Fibroblast of skin of scalp (primary cell): Measurements from ENCODE around the gene KANK2.
"Not testable (repeated sequence)": the region's sequence is repeated elsewhere in the genome, so short reads cannot be mapped to it uniquely, and the experiment has no call there.

ENCODE experiments used
- DNase-seq: peaks from one replicate; pipeline ENCODE4 v3.0.0-alpha.2; 2013

Gene KANK2

DNA sequence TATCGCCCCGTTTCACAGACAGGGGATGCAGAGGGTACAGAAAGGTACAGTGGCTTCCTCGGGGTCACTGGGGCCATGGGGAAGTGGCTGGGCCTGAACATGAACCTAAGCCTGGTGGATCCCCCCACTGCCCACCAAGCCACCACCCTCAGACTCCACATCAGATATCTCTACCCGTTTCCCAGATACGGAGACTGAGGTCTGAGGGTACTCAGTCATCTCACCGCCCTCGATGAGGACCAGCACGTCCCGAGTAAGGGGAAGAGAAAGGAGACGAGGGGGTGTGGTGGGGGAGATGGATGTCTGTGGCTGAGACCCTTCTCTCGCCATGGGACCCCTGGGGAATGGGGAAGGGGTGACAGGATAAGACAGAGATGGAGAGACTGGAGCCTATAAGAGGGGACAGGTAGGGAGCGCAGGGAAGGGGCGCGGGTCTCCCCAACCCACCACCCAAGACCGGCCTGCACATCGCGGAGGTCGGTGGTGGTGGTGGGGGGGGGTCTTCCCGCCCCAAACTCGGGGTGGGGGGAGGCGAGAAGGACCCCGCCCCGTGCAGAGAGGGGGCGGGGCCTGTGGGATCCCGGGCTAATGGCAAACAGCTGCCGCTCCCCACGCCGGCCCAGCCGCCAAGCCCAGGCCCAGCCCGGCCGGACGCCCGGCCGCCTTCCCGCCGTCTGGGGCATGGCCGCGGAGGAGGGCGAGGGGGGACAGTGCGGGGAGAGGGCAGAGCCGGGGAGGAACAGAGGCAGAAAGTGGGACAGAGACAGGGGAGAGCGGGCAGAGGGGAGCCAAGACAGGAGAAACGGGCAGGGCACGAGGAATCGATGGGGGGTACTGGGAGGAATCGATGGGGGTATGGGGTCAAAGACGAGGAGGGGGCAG lies 698 bp downstream of the KANK2 start:
- peak; percentile 47 for DNase-seq

DNA sequence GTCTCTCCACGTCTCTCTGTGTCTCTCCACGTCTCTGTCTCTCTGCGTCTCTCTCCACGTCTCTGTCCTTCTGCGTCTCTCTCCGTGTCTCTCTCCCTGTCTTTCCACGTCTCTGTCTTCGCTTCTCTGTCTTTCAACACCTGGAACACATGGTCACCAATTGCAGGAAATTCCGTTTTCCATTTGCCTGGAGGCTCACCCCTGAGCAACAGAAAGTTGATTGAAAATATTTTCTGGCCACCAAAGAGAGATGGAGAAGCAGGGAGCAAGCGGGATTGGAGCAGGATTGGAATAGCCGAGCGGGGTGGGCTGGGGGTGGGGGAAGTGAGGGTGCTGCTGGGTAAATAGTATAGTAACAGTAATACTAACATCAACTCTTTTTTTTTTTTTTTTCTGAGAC lies 1.7 kb downstream of the KANK2 start:
- DNase-seq: no peak

DNA sequence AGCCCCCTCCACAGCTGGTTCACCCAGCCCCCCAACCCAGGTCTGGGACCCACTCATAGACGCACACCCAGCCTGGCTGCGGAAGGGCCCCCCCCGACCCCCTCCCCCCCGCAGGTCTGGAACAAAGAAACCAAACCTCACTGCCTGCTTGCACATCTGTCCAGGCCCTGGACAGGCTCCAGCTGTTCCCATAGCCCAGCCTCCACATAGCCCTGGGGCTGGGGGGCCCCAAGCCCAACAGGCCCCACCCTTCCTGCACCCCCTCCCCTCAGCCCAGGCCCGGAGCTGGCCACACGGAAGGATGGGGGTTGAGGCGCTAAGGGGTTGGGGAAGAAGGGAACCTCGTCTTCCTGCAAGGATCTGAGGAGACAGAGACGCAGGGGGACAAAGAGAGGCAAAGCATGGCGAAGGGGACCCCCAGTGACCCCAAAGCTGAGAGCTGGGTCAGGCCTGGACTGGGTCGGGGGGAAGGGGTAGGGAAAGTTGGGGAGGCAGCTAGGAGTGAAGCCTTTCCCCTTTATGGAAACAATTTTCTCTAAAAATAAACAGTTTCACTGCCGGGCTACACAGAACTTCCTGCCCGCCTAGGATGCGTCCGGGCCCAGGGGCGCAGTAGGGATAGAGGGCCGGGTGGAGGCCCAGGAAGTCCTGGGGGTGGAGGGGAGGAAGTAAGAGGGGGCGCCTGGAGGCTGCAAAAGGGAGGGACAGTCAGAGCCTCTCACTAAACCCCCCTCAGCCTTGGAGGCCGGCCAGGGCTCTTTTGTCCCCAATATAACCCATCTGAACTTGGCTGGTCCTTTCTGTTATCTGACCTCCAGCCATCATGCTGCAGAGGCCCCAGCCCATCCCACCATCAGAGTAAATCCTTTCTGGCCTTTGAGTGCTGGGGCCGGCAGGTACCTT lies 2.4 kb downstream of the KANK2 start:
- DNase-seq: peak; percentile 27

DNA sequence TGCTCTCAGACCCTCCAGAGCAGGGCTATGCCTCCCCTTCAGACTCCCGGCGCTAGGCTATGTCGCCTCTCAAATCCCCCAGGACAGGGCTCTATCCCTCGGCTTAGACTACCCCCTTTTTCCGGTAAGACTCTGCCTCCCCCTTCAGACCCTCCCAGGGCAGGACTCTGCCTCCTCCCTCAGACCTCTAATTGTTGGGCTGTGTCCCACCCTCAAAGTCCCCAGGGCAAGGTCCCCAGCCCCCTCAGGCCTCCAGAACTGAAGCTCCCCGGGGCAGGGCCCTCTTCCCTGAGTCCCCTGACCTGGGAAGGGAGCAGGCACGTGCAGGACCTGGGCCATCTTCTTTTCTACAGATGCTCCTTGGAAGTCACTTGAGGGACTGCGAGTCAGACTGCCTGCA lies 3.2 kb downstream of the KANK2 start:
- no peak for DNase-seq

DNA sequence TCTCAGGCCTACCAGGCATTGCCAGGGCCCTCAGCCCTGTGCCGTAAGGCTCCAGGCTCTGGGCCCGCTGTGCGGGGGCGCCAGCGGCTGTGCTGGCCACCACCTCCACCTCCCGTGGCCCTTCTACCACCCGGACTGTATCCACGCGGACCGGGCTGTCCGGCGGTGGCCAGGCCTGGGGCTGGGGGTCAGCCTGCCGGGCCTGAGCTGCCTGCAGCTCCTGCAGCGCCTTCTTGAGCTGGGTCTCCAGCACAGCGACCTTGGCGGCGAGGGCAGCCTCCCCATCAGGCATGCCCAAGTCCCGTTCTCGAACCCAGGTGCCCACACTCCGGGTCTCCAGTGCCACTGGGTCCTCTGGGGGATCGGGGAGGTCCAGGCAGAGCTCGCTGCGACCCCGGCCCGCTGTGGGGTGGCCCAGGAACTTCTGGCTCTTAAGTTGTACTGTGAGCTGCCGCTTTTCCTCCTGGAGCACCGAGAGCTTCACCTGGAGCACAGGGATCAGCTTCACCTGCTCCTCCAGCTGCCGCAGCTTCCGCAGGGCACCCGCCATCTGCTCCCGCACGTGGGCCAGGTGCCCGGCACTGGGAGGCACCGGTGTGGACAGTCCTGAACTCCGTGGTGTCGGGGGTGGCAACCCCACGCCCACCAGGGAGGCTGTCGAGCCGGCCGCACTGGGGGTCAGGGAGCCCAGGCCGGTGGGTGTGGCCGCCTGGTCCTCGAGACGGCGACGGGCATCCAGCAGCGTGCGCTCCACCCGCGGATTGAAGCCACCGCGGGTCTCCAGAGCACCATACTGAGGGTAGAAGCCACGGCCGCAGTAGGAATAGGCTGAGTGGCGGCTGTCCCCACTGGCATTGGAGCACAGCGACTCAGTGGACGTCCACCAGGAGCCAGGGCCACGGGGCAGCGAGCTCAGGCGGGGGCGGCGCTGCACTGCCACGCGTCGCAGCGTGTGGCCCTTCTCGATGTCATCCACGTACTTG lies 4.1 kb downstream of the KANK2 start:
- no peak for DNase-seq

DNA sequence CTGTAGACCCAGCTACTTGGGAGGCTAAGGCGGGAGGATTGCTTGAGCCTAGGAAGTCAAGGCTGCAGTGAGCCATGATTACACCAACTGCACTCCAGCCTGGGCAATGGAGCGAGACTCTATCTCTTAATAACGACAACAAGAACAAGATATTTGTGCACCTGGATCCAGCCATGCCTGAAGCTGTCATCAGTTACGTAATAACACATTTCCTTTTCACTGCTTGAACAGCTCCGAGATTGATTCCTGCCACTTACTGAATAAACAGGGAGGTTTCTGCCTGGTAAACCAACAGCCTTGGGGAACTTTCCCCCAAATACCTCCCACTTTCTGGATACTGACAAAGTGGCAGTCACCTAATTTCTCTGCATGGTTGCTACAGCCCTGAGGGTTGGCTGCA lies 5.4 kb downstream of the KANK2 start:
- DNase-seq: no peak

DNA sequence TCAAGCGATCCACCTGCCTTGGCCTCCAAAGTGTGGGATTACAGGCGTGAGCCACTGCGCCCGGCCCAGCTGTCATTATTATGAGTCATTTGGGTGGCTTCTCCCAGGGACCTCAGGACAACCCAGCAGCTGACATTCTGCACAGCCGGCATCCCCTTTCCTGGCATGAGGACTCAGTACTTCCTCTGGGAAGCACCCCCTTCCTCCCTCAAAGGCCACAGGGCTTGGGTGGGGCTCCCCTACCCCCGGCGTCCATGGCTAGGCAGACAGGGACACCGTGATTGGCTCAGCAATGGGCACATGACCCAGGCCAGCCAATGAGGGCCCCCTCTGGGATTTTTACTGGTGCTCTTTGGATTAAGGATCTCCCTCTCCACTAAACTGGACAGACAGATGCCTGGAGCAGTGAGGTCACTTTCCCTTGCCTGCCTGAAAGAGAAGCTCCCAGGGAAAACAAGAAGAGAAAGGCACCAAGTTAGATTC lies 6.0 kb downstream of the KANK2 start:
- DNase-seq: peak; percentile 77

DNA sequence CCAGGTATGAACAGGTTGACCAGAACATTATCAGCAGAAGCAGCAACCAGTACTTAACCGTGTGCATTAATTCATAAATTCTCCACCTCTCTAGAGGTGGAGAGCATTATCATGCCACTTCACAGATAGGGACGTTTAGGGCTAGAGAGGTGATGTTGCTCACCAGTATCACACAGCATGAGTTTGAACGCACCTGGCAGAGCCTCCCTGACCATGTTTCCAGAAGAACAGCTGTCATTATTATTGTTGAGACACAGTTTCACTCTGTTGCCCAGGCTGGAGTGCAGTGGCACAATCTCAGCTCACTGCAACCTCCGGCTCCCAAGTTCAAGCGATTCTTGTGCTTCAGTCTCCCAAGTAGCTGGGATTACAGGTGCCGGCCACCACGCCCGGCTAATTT lies 6.8 kb downstream of the KANK2 start:
- no peak for DNase-seq

DNA sequence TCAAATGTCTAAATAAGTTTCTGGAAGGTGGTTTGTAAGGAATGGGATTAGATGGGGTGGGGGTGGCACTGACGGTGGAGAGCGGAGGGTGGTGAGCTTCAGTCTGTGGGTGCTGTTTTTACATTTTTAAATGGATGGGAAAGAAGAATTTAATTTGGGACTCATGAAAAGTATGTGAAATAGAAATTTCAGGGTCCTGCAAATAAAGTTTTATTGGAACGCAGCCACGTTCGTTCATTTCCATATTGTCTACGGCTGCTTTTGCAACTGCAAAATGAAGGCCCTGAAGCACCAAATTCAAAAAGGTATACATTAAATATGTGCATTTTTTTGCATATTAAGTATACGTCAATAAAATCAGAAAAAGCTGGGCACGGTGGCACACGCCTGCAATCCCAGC lies 9.9 kb downstream of the KANK2 start:
- no peak for DNase-seq

DNA sequence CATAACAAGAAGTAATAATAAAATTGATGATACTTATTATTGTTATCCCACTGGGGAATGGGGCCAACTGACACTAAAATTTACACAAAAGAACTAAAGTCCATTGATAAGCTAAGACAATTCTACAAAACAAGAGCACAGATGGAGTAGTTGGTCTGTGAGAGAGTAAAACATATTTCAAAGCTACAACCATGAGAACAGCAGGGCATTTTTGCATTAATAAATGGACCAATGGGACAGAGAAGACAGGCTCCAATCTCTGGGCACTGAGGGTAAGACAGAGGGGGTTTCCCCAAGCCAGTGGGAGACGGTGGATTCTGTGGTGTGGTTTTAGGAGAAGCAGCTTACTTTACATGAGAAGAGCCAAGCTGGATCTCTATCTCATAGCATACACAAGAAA lies 14.4 kb downstream of the KANK2 start:
- DNase-seq: no peak

DNA sequence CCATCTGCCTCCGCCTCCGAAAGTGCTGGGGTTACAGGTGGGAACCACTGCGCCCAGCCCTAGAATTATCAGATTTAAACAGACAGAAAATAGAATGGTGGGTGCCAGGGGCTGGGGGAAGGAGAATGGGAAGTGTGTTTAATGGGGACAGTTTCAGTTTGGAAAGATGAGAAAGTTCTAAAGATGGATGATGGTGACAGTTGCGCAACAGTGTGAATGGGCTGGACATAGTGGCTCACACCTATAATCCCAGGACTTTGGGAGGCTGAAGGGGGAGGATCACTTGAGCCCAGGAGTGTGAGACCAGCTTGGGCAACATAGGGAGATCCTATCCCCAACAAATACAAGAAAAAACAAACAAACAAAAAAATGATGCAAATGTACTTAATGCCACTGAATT lies 15.9 kb downstream of the KANK2 start:
- DNase-seq: no peak

DNA sequence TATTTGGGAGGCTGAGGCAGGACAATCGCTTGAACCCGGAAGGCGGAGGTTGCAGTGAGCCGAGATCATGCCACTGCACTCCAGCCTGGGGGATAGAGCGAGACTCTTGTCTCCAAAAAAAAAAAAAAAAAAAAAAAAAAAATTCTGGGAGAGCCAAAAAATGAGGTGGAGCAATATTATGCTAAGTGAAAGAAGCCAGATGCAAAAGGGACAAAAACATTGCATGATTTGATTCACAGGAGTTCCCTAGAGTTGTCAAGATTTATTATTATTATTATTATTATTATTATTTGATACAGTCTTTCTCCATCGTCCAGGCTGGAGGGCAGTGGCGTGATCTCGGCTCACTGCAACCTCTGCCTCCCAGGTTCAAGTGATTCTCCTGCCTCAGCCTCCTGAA lies 16.4 kb downstream of the KANK2 start:
- DNase-seq: not testable (repeated sequence)

DNA sequence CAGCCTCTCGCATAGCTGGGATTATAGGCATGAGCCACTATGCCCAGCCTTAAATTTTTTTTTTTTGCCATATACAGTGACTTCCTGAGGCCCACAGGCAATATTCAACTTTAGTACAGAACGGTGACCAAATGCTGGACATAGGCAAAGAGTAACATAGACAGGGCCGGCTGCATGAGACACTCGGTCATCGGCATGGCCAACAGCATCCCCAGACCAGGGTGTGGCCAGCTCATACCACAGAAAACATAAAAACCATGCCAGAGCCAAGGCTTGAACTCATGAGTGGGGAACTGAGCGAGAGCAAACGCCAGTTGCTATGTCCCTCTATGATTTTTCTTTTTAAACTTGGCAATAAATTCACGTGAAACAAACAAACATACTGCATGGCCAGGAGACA lies 17.0 kb downstream of the KANK2 start:
- DNase-seq: no peak

DNA sequence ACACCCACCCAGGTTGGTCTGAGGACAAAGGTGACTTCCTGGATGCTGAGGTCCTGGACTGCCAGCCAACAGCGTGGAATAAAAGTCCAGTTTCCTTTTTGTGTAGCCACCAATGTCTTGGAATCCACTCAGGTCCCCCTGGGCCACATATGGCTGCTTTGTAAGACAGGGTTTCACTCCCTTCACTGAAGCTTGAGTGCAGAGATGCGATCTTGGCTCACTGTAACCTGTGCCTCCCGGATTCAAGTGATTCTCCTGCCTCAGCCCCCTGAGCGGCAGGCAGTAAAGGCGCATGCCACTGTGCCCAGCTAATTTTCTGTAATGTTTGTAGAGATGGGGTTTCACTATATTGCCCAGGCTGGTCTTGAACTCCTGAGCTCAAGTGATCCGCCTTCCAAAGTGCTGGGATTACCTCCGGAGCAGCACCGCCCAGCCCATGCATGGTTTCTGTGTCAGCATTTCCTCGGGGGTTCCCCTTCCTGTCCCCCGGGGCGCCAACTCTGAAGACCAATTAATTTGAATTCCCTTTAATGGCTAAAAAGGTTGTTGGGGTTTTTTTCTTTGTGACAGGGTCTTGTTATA lies 17.5 kb downstream of the KANK2 start:
- no peak for DNase-seq

DNA sequence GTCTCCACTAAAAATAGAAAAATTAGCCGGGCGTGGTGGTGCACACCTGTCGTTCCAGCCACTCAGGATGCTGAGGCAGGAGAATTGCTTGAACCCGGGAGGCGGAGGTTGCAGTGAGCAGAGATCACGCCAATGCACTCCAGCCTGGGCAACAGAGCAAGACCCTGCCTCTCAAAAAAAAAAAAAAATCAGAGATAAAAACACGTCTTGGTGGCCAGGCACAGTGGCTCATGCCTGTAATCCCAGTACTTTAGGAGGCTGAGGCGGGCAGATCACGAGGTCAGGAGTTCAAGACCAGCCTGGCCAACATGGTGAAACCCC lies 18.2 kb downstream of the KANK2 start:
- DNase-seq: not testable (repeated sequence)

DNA sequence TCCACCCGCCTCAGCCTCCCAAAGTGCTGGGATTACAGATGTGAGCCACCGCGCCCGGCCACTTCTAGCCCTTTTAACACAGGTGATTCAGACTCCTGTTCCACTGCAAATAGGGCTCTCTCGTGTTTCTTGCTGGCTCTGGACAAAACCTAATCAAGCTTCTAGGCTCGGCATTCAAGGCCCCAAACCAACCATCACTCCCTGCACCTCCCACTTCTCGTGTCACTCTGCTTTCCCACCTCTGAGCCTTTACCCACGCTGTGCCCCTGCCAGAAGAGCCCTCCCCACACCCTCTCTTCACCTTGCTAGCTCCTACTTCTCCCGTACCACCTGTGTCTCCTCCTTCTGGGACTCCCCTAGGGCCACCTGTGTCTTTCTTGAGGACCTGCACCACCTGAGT lies 19.8 kb downstream of the KANK2 start:
- no peak for DNase-seq

DNA sequence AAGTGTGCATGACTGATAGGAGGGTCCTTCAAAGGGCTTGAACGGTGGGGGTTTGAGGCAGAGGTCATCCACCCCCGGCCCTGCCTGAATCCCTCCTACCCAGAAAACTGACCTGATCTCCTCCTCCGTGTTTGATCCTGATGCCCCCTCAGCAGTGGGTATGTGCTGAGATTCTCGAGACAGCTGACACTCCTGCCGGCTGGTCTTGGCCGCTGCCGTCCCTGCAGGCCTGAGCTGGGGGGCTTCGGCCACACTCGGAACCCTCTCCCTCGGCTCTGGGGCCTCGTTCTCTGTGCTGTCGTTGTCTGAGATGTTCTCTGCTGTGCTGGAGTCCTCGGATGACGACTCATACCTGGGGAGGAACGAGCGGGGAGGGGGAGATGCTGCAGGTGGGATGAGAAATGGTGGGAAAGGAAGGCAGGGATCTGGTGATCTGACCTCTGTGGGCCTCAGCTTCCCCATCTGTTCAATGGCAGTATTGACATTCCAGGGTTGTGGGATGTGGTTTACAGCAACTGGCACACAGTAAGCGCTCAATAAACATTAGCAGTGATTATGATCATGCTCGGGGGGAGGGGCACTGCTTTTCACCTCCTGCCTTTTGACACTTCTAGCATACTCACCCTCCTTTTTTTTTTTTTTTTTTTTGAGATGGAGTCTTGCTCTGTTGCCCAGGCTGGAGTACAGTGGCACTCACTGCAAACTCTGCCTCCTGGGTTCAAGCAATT lies 20.7 kb downstream of the KANK2 start:
- DNase-seq: no peak

DNA sequence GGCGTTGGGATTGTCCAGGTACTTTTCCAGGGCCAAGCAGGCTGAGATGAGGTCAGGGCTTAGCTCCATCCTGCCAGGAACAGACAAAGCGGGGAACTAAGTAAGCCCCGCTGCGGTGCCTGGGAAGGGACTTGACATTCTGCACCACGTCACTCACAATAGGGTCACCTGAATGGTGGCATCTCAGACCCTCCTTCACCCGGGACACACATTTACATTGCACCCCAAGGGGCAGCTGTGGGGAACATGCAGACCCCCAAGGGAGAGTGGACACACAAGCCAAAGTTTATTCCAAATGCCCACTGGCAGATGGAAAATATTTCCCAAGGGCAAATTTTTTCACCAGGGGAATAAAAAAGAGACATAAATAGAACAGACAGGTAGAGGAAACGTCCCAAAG lies 21.4 kb downstream of the KANK2 start:
- DNase-seq: no peak

DNA sequence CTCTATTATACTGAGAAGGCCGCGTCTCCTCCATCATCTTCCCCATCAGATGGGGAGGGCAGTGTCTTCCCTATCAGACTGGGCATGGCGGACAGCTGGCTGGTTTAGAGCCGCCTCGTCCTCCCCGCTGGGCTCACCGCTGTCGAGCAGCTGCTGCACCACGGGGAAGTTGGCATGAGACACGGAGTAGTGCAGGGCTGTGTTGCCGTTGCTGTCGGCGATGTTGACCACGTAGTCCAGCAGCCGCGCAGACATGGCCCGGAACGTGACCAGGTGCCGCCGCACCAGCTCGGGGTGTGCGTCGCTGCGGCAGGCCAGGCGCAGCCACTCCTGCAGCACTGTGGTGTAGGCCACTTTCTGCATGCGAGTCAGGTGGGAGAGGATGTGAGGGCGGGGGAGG lies 23.0 kb downstream of the KANK2 start:
- DNase-seq: no peak

DNA sequence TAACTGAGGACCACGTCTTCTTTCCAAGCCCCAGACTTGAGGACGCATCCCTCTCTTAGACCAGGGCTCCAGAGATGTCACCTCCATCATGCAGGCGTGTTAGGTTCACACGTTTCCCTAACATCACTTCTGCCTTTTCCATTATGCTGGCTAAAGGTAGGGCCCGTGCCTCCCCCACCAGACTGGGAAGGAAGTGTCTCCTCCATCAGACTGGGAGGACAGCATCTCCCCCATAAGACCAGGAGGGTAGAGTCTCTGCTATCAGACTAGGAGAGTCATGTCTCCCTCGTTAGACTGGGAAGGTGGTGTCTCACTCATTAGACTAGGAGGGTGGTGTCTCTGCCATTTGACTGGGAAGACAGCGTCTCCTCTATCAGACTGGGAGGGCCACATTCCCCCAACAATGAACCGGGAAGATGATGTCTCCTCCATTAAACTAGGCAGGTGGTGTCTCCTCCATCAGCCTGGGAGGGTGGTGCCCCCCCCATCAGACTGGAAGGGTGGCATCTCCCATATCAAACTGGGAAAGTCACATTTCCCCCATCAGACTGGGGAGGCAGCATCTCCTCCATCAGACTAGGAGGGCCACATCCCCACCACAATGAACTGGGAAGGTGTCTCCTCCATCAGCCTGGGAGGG lies 23.7 kb downstream of the KANK2 start:
- no peak for DNase-seq

DNA sequence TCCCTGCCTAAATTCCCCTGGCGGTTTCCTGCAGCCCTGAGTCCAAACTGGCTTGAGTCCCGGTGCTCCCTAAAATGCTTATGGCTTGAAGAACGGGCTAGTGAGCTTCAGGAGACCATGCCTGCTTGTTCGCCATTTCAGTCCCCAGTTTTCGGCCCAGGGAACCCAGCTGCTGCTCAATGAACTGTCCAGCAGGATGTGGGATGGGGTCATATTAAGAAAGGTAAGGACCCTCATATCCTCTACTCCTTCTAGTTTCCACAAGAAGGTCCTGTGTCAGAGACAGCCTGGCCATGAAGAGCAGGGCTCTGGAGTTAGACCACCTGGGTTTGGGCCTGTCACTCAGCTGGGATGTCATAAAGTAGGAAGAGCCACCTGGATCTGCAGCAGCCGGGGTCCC lies 24.8 kb downstream of the KANK2 start:
- no peak for DNase-seq
